Activated effector memory CD4-positive, alpha-beta T cell treated with Interleukin-2 at 50 U/mL for 16 hours (primary cell): ENCODE measurements around the gene OCEL1.
A peak's percentile ranks its signal among the peaks of the same experiment; 100 is the strongest.

Experiments
- DNase-seq: peaks from one replicate; pipeline ENCODE4 v3.0.0-alpha.2; 2020

Gene OCEL1

GRCh38 chr19:17210296-17210695 lies 15.7 kb upstream of the OCEL1 start:
- DNase-seq: no peak

DNA sequence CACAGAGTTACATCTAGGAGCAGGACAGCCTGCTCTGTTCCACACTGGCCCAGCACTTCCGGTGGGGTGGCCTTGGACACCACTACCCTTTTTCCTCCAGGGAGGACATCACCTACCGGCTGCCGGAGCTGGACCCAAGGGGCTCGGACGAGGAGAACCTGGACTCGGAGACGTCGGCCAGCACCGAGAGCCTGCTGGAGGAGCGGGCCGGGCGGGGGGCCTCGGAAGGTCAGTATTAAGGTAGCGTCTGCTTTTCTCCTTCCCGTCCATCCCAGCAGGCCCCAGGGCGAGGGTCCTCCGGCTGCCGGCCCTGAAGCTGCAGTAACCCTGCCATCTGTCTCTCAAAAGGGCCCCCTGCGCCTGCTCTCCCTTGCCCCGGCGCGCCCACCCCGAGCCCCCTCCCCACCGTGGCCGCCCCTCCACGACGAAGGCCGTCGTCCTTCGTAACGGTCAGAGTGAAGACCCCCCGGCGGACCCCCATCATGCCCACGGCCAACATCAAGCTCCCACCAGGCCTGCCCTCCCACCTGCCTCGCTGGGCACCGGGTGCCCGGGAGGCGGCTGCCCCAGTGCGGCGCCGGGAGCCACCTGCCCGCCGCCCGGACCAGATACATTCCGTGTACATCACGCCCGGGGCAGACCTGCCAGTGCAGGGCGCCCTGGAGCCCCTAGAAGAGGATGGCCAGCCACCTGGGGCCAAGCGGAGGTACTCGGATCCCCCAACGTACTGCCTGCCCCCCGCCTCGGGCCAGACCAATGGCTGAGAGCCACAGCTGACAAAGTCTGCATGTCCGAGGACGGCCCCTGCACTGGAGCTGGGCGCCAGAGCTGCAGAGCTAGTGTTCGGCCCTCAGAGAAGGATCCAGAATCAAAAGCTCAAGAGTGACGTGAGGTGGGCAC lies 14.2 kb upstream of the OCEL1 start:
- no peak for DNase-seq

- no peak for DNase-seq
These were observed 12.7 kb upstream of the OCEL1 start for GRCh38 chr19:17213334-17213733.

DNA sequence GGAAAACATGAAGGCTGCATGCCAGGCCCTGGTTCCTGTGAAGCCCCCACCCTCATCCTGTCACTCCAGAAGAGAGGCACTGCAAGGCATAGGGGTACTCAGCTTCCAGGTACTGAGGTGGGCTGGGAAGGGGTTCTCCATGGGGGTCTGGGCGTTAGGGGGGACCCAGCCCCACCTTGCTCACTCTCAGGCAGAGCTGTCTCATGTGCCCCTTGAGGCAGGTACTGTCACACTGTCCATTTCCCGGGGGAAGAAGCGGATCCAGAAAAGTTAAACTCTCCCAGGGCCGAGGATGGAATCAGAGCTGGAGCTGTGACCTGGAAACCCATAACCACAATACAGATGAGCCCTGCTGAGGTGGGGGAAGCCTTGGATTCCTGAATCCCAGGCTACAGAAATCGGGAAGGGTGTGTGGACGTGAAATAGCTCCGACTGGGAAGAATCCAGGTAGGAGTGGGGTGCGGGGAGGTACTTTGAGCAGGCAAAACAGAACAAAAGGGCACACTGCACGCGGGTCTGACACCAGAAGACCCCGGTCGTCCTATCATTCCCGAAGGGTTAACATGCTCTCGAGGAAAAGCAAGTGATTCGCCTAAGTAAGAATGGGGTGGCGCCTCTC lies 11.4 kb upstream of the OCEL1 start:
- no peak for DNase-seq

GRCh38 chr19:17215127-17215971 lies 10.7 kb upstream of the OCEL1 start, which contains the start of gene USE1:
Gene USE1, plus strand, starts transcription at chr19:17215357. Its CDS starts 49 bp downstream, at chr19:17215406.
- DNase-seq: peak; percentile 83

DNA sequence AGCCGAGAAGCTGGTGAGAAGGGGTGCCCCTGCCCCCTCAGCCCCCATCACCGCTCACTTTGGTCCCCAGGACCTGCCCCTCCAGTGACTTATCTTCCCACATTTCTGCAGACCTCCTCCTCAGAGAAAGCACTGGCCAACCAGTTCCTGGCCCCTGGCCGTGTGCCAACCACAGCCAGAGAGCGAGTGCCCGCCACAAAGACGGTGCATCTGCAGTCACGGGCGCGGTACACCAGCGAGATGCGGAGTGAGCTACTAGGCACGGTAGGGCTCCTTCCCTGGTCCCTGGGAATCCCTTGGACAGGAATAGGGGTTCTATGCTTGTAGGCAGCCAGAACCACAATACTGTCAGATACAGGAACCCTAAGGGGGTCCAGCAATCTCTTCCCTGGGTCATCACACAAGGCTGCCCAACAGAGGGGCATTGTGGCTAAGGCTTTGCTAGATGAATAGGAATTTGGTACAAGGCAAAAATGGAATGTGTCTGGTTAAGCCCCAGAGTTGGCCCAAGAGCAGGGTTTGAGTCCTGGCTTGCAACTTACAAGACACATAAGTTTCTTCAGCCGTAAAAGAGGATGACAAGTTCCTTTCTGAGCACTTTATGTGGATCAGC lies 9.9 kb upstream of the OCEL1 start:
- no peak for DNase-seq

- DNase-seq: no peak
These were observed 6.7 kb upstream of the OCEL1 start for GRCh38 chr19:17219286-17219685.

GRCh38 chr19:17220207-17220758 lies 5.7 kb upstream of the OCEL1 start:
- no peak for DNase-seq

DNA sequence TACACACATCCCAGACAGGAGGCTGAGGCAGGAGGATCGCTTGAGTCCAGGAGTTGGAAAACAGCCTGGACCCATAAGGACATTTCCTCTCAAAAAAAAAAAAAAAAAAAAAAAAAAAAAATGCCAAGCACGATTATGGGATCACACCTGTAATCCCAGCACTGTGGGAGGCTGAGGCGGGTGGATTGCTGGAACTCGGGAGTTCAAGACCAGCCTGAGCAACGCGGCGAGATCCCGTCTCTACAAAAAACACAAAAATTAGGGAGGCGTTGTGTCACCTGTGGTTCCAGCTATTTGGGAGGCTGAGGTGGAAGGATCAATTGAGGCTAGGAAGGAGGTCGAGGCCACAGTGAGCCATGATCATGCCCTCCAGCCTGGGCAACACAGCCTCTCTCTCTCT lies 973 bp upstream of the OCEL1 start:
- no peak for DNase-seq

- no peak for DNase-seq
These were observed 1.9 kb downstream of the OCEL1 start for GRCh38 chr19:17227798-17228367.

GRCh38 chr19:17229890-17230289 lies 3.9 kb downstream of the OCEL1 start:
- DNase-seq: no peak

DNA sequence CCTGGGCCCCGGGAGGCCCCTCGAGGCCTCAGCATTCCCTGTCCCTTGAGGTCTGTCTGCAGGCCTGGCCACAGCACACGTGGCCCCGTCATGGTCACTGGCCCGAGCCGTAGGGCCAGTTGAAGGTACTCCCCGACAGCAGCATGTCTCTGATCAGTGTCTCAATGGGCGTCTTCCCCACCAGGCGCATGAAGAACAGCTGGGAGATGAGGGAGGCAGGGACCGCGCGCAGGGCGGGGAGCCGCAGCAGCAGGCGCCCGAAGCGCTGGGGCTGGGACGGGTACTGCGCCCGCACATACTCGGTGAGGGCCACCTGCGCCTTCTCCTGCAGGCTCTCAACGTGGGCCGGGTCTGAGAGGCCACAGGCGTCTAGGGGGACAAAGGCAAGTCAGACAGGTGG lies 6.2 kb downstream of the OCEL1 start:
- DNase-seq: no peak

DNA sequence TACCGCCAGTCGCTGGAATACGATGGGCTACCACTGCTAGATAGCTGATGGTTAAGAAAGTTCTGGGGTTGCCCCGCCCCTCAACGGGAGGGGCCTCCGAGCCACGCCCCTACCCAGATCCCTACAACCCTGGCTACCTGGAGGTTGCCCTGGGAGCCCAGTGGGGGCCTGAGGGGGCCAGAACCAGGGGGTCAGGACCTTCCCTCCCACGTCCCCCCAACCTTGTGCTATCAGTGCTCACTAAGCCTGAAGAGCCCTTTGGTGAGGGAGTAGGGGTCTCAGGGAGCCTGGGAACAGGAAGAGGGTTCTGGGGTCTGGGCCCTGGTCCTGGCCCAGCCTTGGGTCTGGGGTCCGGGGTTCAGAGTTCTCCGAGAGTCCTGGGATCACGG lies 8.9 kb downstream of the OCEL1 start:
- DNase-seq: peak; percentile 52

GRCh38 chr19:17235300-17235970 lies 9.4 kb downstream of the OCEL1 start:
- peak; percentile 71 for DNase-seq

DNA sequence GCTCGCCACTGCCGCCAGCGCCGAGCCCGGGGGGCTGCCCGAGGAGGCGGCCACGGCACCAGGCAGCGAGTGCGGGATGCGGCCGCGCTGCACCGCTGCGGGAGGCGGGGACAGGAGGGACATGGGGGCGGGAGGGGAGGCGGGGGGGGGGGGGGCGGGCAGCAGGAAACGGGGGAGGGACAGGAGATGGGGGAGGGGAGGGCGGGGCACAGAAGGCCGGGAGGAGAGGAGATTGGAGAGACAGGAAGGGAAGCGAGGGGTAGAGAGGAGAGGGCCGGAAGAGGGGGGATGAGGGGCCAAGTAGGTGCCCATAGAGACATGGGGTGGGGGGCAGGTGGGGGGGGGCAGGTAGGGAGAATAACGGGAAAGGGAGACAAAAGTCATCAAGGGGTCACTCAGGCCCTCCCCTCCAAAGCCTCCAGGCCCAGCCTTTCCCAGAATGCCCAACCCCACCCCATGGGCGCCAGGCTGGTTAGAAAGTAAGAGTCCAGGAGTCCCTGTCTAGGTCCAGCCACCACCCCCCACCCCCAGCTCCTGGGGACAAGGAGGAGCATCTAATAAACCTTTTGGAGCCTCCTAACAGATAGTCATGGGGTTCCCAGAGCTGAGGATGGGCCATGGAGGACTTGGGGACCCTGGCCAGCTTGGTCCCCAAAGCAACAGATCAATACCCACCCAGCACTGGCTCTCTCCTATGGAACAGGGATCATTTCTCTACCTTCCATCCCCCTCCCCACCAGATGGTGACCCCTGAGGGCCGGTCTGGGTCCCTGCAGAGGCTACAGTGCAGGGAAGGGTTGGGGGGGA lies 10.1 kb downstream of the OCEL1 start:
- no peak for DNase-seq

GRCh38 chr19:17236811-17237543 lies 11.0 kb downstream of the OCEL1 start:
- no peak for DNase-seq

DNA sequence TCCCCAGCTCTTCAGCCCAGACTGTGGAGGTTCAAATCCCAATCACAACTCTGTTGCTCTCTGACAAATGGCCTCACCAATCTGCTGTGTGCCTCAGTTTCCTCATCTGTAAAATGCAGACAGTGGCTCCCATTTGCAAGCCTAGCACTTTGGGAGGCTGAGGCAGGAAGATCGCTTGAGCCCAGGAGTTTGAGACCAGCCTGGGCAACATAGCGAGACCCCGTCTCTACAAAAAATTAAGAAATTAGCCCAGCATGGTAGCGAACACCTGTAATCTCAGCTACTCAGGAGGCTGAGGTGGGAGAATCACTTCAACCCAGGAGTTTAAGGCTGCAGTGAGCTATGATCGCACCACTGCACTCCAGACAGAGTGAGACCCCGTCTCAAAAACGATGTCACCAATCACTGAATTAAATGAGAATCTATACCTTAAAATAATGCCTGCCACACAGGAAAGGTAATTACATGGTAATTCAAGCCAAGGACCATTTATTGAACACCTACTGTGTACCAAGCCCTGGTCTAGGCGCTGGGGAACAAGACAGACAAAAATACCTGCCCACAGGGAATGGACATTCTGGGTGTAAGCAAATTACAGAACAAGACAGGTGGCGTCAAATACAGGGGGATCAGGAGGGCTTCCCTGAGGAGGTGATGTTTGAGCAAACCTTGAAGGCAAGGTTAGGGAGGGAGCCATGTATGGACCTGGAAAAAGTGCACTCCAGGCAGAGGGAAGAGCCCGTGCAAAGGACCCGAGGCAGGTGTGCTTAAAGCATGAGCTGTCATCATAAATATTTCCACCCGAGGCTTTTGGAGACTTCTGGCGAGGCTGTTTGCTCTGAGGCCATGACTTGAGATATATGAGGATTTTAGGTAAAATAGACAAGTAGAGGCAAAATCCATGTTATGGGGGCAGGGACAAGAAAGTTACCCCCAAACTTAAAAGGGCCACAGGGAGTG lies 12.0 kb downstream of the OCEL1 start:
- no peak for DNase-seq

GRCh38 chr19:17240062-17240752 lies 14.2 kb downstream of the OCEL1 start:
- no peak for DNase-seq
